GM19193 (cell line): ENCODE results near the gene HMGCL.
A peak's percentile ranks its signal among the peaks of the same experiment; 100 is the strongest.

Experiments
- POLR2A ChIP-seq: IDR thresholded peaks from 4 replicates; pipeline ENCODE4 v1.6.1; 2011; ENCODE audit not compliant: insufficient read depth, insufficient read length; ENCODE audit errors: extremely low read depth

The HMGCL gene

DNA sequence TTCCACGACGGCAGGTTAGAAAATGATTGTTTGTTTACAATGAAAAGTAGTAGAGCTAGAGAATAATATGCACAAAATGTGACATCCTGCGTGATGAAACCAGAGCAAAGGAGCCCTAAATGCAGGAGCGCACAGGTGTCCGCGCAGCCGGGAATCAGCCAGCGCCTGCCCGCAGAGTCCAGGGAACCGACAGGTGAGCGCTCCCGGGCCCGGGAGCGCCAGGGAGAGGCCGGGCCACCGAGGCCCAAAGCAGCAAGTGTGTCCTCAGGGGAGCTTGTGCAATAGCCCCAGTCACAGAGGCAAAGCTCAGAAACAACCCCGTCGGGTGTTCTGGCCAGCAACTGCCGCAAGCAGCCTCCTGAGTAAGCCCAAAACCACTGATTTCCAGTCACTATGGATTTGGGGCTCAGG is 23.9 kb downstream of the HMGCL start:
- TF ChIP-seq POLR2A = no peak

DNA sequence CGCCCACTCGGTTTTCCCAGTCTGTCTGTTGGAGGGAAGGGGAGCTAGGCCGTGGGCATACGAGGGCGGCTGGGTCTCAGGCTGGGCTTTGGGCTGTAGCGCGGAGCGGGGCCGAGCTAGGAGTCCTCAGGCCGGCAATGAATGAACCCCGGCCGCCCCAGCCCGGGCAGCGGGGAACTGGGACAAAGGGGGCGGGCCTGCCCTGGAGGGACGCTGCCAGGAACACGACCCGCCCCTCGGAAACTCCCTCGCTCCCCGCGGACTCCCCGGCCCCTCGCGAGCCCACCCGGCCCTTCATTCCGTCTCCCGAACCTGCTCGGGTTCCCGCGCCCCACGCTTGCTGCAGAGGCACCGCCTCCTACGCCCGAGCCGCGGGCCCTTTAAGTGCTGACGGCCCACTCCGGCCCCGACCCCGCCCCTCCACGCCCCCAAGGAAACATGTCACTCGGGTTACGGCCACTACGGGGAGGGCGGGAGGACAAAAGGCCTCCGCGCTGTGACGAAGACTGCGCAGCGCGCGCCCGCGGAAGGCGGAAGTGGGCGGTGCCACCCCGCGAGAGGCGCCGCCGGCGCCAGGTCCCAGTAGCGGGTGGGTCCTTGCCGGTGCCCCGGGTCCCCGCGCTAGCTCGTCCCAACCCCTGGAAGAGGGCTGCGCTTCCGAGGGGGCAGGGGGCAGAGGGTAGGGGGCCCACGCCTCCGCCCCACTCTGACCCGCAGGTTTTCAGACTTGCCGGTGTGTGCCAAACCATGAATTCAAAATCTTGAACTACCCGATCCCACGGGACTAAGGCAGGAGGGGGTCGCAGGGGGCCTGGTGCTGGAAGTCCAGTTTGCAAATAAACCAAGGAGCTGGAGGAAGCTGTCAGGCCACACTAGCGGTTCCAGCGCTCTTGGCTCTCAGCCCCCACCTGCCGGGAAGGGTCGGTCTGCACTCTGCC is 24.6 kb downstream of the HMGCL start, which contains the start of gene GALE:
Gene GALE (minus strand): TSS at position 355 of the 938 bp plus-strand sequence. CDS start 1,747 bp downstream, outside the sequence.
- TF ChIP-seq POLR2A = peak; percentile 90

DNA sequence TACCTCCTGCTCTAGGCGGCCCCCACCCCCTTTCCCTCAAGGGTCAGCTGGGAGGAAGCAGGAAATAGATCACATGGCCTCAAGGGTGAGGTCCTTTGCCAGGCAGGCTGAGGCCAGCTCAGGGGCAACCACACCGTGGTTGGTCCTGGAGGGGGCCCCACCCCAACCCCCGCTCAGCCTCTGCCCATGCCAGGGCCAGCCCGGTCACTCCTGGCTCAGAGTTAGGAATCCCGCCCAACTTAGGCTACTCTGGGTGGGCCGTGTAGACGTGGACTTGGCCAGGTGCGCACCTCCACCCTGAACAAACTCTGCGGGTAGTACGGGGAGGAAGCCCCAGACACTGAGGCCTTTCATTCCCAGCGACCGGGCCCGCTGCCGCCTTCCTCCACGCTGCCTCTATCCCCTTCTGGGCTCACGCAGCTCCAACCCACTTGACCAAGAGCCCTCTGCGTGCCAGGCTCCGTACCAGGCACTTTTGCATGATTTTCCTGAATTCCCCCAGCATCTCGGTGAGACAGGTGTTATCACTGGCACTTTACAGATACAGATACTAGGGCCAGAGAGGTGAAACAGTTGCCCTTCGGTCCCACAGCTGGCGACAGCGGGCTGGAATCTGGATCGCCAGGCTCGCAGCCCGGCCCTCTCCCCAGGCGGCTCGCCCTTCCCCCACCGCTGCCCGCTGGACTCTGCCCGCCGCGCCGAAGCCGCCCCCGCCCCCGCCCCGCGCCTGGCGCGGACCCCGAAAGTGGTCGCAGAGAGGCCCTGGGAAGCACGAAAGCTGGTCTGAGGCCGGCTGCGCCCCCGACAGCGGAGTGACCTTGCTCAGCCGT is 25.4 kb downstream of the HMGCL start:
- peak; percentile 22 for TF ChIP-seq POLR2A

DNA sequence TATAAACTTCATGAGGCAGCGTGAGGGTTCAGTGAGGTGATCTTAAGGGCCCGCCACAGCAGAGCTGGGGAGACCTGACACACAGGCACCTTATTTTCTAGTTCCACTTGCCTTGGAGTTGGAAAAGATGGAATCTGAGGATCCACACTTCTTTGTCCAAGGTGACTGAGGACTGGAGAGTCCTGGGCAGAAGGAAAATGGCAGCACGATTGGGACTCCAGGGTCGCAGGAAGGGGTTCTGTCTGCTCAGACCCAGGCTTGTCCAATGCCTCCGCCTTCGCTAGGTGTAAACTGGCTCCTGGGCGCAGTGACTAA is 26.0 kb downstream of the HMGCL start:
- no peak for TF ChIP-seq POLR2A

DNA sequence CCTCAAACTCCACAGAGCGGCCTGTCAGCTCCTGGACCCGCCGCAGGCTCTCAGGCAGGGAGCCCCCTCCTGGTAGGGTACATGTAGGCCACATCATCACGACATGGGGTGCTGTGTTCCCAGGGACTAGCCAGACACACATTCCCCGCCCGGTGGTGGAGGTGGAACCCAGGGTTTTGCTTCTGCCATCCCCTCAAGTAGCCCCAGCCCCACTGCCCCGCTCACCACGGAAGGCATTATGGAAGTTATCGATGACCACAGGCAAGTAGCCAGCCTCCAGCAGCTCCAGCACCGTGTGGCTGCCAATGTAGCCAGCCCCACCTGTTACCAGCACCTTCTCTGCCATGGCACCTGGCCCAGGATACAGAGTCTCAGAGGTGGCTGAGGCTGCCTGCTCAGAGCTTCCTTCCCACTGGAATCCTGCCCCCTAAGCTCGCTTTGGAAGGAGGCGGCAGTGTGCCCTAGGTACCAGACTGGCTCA is 26.5 kb downstream of the HMGCL start:
- no peak for TF ChIP-seq POLR2A

DNA sequence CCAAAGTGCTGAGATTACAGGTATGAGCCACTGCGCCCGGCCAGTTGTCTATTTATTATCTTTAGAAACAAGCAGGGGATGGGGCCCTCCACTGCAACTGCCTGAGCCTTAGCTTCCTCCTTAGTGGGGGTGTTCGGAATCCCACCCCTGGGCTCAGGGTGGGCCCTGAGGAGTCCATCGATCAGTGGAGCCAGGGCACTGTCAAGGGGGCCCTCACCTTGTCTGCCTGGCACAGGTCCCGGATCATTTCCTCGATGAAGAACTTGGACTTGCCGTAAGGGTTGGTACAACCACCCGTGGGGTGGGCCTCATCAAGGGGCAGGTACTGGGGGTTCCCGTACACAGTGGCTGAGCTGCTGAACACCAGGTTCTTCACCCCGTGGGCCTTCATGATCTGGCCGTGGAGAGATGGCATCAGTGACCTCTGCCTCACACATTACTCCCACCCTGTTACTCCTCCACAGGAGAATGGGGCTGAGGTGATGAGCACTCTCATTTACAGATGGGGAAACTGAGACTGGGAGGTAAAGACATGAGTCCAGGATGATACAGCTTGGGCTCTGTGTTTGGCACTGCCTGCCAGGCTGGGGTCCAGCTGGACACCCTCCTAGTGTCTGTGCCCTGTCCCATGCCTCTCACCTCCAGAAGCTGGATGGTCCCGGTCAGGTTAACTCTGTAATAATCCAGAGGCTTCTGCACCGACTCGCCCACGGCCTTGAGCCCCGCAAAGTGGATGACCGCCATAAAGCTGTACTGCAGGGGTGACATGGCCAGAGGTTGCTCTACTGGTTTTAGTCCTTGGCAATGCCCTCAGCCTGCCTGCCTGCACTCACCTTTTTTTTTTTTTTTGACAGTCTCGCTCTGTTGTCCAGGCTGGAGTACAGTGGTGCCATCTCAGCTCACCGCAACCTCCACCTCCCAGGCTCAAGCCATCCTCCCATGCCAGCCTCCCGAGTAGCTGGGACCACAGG is 27.5 kb downstream of the HMGCL start:
- no peak for TF ChIP-seq POLR2A

DNA sequence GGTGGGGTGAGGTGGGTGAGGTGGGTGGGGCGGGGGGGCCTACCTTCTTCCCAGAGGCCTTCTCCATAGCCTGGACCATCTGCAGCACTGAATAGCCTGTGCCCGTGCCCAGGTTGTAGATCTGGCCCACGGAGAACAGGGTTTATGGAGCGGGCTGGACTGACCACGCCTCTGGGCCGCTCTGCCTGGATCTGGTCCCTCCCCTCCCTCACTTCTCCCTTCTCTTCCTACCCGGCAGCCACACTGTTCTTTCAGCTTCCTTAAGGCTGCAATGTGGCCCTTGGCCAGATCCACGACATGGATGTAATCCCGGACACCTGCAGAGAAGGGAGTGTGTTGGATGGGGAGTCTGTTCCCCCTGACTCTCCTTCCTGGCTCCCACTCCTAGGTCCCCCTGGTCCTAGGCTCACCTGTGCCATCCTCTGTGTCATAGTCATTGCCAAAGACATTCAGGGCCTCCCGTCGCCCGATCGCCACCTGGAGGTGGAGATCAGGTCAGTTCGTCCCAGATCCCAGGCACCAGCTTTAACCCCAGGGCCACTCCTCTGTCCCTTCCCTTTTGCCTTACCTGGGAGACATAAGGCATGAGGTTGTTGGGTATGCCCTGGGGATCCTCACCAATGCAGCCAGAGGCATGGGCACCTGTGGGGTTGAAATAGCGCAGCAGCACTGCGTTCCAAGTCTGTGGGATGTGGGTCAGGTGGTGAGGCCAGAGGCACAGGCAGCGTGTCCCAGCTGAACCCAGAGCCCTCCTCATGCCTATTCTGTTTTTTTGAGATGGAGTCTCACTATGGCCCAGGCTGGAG is 28.6 kb downstream of the HMGCL start:
- no peak for TF ChIP-seq POLR2A

DNA sequence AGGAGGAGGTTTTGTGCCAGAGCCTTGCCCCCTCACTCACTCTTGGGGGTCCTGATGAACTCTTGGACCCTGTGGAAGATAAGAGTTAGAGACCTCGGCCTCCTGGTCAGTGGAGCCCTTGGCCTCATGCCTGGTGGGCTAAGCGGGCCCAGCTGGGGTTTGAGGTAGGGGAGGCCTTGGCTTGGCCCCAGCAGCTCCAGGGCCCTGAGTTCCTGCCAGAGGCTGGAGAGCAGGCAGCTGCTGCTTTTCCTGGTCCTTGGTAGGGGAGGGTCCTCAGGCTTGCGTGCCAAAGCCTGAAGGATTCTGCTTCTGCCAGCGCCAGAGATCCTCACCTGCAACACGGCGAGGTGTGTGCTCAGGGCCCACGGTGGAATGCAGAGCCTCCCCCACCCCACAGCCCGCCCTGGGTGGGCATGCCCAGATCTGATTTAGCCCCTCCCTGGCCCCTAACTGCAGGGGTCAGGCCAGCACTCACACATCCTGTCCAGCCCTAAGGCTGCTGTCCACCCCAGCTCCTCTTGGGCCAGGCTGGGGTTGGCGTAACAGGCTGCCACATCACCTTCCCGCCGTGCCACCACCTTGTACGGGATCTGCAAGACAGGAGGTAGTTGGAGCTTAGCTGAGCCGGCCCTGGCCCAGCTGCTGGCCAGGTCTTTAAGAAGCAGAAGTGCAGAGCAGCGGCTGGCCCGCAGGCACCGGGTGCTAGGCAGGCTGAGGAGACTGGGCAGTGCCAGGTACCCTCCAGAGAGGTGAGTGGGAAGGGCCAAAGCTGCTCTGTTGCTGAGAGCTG is 29.4 kb downstream of the HMGCL start:
- TF ChIP-seq POLR2A = no peak

DNA sequence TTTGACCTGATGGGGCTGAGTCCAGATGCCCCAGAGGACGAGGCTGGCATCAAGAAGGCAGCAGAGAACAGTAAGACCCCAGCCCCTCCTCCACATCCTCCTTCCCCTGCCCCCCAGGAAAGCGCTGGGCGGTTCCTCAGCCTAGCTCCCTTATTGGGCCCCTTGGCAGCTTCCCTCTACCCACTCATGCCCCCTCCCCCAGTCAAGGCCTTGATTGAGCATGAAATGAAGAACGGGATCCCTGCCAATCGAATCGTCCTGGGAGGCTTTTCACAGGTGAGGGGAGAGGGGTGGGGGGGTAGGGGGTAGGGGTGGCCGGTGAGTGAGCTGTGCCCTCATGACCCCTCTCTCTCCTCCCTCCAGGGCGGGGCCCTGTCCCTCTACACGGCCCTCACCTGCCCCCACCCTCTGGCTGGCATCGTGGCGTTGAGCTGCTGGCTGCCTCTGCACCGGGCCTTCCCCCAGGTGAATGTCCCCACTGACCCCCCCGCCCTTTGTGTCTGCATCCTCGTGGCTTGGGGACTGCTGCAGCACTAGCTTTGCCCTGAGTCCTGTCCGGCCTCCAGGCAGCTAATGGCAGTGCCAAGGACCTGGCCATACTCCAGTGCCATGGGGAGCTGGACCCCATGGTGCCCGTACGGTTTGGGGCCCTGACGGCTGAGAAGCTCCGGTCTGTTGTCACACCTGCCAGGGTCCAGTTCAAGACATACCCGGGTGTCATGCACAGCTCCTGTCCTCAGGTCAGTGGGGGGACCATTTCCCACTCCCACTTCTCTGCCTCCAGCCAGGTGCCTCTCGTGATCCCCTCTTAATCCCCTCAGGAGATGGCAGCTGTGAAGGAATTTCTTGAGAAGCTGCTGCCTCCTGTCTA is 31.1 kb downstream of the HMGCL start:
- TF ChIP-seq POLR2A = no peak

DNA sequence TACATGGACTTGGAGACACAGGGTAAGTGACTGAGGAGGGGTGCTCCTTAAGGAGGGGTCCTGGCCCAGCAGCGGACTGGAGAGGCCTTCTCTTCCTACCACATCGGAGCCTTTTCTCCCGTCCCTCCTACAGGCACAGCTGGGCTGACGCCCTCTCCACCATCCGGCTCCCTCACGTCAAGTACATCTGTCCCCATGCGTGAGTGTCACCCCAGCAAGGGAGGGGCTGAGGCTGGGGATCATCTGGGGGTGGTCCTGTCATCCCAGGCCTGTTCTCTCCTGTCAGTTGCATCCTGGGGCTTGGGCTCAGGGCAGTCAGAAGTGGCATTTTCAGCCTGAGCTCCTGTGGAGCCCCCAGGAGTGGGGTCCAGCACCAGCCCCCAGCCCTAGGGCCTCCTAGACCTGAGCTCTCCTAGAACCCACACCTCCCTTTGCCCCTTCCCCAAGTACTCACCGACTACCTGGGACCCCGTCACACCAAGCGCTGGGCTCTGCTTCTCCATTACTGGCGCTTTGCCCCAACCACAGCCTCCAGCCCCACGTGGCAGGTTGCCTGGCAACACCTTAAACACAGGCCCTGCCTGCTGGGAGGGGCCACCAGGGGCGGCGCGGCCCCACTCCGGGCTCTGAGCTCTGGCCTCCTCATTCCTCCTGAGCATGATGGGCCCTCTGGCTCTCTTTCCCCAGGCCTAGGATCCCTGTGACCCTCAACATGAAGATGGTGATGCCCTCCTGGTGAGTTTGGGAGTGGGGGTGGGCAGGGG is 32.0 kb downstream of the HMGCL start:
- TF ChIP-seq POLR2A = no peak
